GM23338 (cell line): ENCODE results near the gene ARL11. TPM values are rescaled to one million over a fixed set of nuclear protein-coding genes. Genes with fewer than 3 reads are reported as not detected.

ENCODE experiments used
- ATAC-seq: fragments of 200-7000 bp; cut with Tn5 transposase; 3 replicates; pipeline ENCODE4 v1.9.1; 2020
- DNase-seq: peaks from one replicate; pipeline ENCODE4 v3.0.0-alpha.2; 2015; ENCODE audit warnings: low spot score
- H2AFZ ChIP-seq: fragments of 200-600 bp; sonication (generic); 2 replicates; pipeline ENCODE4 v1.8.0; 2016; ENCODE audit warnings: antibody characterized with exemption, mild to moderate bottlenecking, moderate library complexity
- H3F3A ChIP-seq: fragments of 200-600 bp; sonication (generic); replicated peaks from 2 replicates; pipeline ENCODE4 v1.8.0; 2017; ENCODE audit warnings: antibody characterized with exemption, mixed run types, low read depth
- H3K27ac ChIP-seq: fragments of 200-600 bp; sonication (generic); 2 replicates; pipeline ENCODE4 v1.6.1; 2016; ENCODE audit warnings: low read depth
- H3K27me3 ChIP-seq: fragments of 200-600 bp; sonication (generic); 2 replicates; pipeline ENCODE4 v1.8.0; 2016; ENCODE audit warnings: mild to moderate bottlenecking, mixed run types, moderate library complexity; ENCODE audit not compliant: insufficient read depth
- H3K36me3 ChIP-seq: fragments of 200-600 bp; sonication (generic); 2 replicates; pipeline ENCODE4 v1.8.0; 2016; ENCODE audit warnings: mild to moderate bottlenecking; ENCODE audit not compliant: insufficient read depth
- H3K4me1 ChIP-seq: fragments of 200-600 bp; sonication (generic); 2 replicates; pipeline ENCODE4 v1.8.0; 2016; ENCODE audit warnings: mild to moderate bottlenecking, moderate library complexity; ENCODE audit not compliant: insufficient read depth
- H3K4me2 ChIP-seq: fragments of 200-600 bp; sonication (generic); 2 replicates; pipeline ENCODE4 v1.7.1; 2017; ENCODE audit warnings: mixed run types
- H3K4me3 ChIP-seq: fragments of 200-600 bp; sonication (generic); 2 replicates; pipeline ENCODE4 v1.6.1; 2016; ENCODE audit warnings: mixed run types
- H3K79me2 ChIP-seq: fragments of 200-600 bp; sonication (generic); replicated peaks from 2 replicates; pipeline ENCODE4 v1.8.0; 2017; ENCODE audit warnings: mild to moderate bottlenecking; ENCODE audit not compliant: insufficient read depth
- H3K9me2 ChIP-seq: fragments of 200-600 bp; sonication (generic); 2 replicates; pipeline ENCODE4 v1.8.0; 2017; ENCODE audit not compliant: insufficient read depth
- H4K20me1 ChIP-seq: fragments of 200-600 bp; sonication (generic); replicated peaks from 2 replicates; pipeline ENCODE4 v1.8.0; 2017; ENCODE audit warnings: mild to moderate bottlenecking; ENCODE audit not compliant: insufficient read depth
- H3K27ac Mint-ChIP-seq: 2 replicates; pipeline ENCODE4 v1.8.0; 2020; ENCODE audit warnings: inconsistent platforms, mild to moderate bottlenecking, moderate library complexity, mixed read lengths
- H3K27me3 Mint-ChIP-seq: 3 replicates; pipeline ENCODE4 v1.8.0; 2022; ENCODE audit warnings: low read depth, mild to moderate bottlenecking, moderate library complexity, mixed read lengths, inconsistent platforms; ENCODE audit not compliant: insufficient read depth, poor library complexity
- H3K36me3 Mint-ChIP-seq: 3 replicates; pipeline ENCODE4 v1.8.0; 2021; ENCODE audit warnings: low read depth, mild to moderate bottlenecking, inconsistent platforms, moderate library complexity, mixed read lengths
- H3K4me1 Mint-ChIP-seq: 3 replicates; pipeline ENCODE4 v1.8.0; 2020; ENCODE audit warnings: mild to moderate bottlenecking, inconsistent platforms, mixed read lengths
- H3K4me3 Mint-ChIP-seq: 3 replicates; pipeline ENCODE4 v1.8.0; 2021; ENCODE audit warnings: moderate library complexity, mild to moderate bottlenecking, inconsistent platforms, mixed read lengths
- H3K9me3 Mint-ChIP-seq: 3 replicates; pipeline ENCODE4 v1.8.0; 2020; ENCODE audit warnings: moderate library complexity, mild to moderate bottlenecking, inconsistent platforms, mixed read lengths
- CREB1 ChIP-seq: fragments of 250-450 bp; sonication (Bioruptor Pico); IDR thresholded peaks from 2 replicates; pipeline ENCODE4 v1.5.0; 2020; ENCODE audit warnings: low read depth, mild to moderate bottlenecking, moderate library complexity
- CTCF ChIP-seq, 2 experiments: fragments of 200-600 bp in 1 of 2; sonication (generic) in 1 of 2; conservative IDR thresholded peaks; 2 replicates each; pipeline versions ENCODE4 v1.5.1 to v1.6.1; 2016 to 2017; ENCODE audit warnings: antibody characterized with exemption in 2 of 2, low read depth in 2 of 2, mild to moderate bottlenecking in 2 of 2, moderate library complexity in 1 of 2
- ETS1 ChIP-seq: IDR thresholded peaks from 2 replicates; pipeline ENCODE4 v1.6.1; 2016; ENCODE audit warnings: antibody characterized with exemption
- EZH2 ChIP-seq: fragments of 200-600 bp; sonication (generic); IDR thresholded peaks from one replicate; pipeline ENCODE4 v1.8.0; 2017; ENCODE audit warnings: antibody characterized with exemption, mild to moderate bottlenecking, low read depth; ENCODE audit not compliant: unreplicated experiment
- EZH2phosphoT487 ChIP-seq: fragments of 200-600 bp; sonication (generic); IDR thresholded peaks from one replicate; pipeline ENCODE4 v1.8.1; 2018; ENCODE audit warnings: antibody characterized with exemption; ENCODE audit not compliant: unreplicated experiment
- JUNB ChIP-seq: IDR thresholded peaks from one replicate; pipeline ENCODE4 v1.6.1; 2016; ENCODE audit warnings: antibody characterized with exemption; ENCODE audit not compliant: unreplicated experiment
- NANOG ChIP-seq: IDR thresholded peaks from 2 replicates; pipeline ENCODE4 v1.6.1; 2016; ENCODE audit warnings: antibody characterized with exemption, borderline replicate concordance
- POLR2AphosphoS5 ChIP-seq: IDR thresholded peaks from 2 replicates; pipeline ENCODE4 v1.6.1; 2016; ENCODE audit warnings: antibody characterized with exemption, low read depth
- STAT1 ChIP-seq: IDR thresholded peaks from one replicate; pipeline ENCODE4 v1.6.1; 2016; ENCODE audit warnings: antibody characterized with exemption; ENCODE audit not compliant: unreplicated experiment
- ZNF114 ChIP-seq: fragments of 250-450 bp; sonication (Bioruptor Pico); IDR thresholded peaks from 2 replicates; pipeline ENCODE4 v1.5.0; 2020; ENCODE audit warnings: mild to moderate bottlenecking, moderate library complexity
- ZNF331 ChIP-seq: fragments of 250-450 bp; sonication (Bioruptor Pico); IDR thresholded peaks from 2 replicates; pipeline ENCODE4 v1.5.0; 2020; ENCODE audit warnings: low read depth, mild to moderate bottlenecking, moderate library complexity
- ZNF462 ChIP-seq: fragments of 250-450 bp; sonication (Bioruptor Pico); IDR thresholded peaks from 2 replicates; pipeline ENCODE4 v1.5.0; 2020; ENCODE audit warnings: mild to moderate bottlenecking, moderate library complexity
- polyA plus RNA-seq: library from polyadenylated mRNA; unstranded; fragments of >200 nt; fragmentation: Nextera tagmentation; extraction: Ambion mirVana; gene quantifications from 2 replicates; pipeline ENCODE4 v1.2.1, GENCODE V29; 2016
- total RNA-seq: library from RNA; depleted of rRNA; stranded (reverse); fragments of >200 nt; shearing (Covaris generic); gene quantifications from 2 replicates; pipeline ENCODE4 v1.2.3, GENCODE V29; 2014
- TF ChIP-seq, protein P1 (sequence below): IDR thresholded peaks from one replicate; pipeline ENCODE4 v1.6.1; 2018; ENCODE audit warnings: antibody characterized with exemption; ENCODE audit not compliant: unreplicated experiment

Gene ARL11
- total and polyA plus RNA-seq, 2 experiments from 2014 or later: 0.32 to 0.52 TPM

DNA sequence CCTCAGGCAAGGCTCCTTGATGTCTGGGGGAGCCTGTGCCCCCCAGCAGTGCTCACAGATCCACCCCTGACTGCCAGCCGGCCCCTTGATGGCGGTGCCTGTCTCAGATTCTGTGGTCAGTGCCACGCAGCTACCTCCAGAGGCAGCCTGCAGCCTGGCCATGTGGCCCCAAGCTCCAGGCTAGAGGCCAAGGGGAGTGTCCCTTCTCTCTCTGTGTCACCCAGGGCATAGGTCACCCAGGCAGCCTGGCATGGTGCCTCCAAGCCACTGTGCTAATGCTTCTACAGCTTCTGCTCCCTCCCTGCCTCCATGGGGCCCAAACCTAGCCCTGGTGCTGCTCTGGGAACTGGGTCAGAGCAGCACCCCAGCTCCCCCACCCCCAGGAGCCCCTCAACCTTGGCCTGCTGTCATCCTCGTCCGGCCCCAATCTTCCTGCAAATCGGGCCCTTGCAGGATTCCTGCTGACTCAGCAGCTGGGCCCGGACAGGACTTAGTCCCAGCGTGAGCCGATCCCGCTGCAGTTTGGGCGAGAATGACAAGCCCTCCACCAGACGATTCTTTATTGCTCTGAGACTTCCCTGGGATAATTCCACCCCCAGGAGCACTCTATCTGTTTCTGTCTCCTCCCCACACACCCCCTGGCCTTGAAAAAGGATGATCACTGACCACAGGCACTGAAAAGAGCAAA lies 2.8 kb upstream of the ARL11 start:
- Histone ChIP-seq H3K27ac (no peak overlapping the region), H4K20me1 (no peaks in the 10 kb centered on the region), H2AFZ (peak overlapping the region; percentile 86), H3K4me3 (no peak overlapping the region), H3K36me3 (no peaks in the 10 kb centered on the region), H3K4me2 (no peak overlapping the region), H3F3A (no peaks in the 10 kb centered on the region), H3K9me2 (peaks cover 5% of the 10 kb centered on the region; the same call in 1 of the 2 replicates), H3K4me1 (no peaks in the 10 kb centered on the region; the same call in 1 of the 2 replicates), H3K79me2 (no peaks in the 10 kb centered on the region), H3K27me3 (no peaks in the 10 kb centered on the region)
- Mint-ChIP-seq H3K36me3 (no peaks in the 10 kb centered on the region), H3K4me1 (peaks cover 6% of the 10 kb centered on the region; the same call in 2 of the 3 replicates), H3K4me3 (no peak overlapping the region), H3K27me3 (peaks cover 7% of the 10 kb centered on the region), H3K9me3 (no peaks in the 10 kb centered on the region), H3K27ac (peak overlapping the region; percentile 0)
- DNase-seq: no peak
- TF ChIP-seq ZNF114 (CRISPR knock-in tag) (no peak), EZH2 (no peak), STAT1 (no peak), ZNF462 (no peak), CREB1 (CRISPR knock-in tag) (no peak), ZNF331 (CRISPR knock-in tag) (no peak), NANOG (no peak), ETS1 (no peak), CTCF (conservative IDR thresholded peaks at IDR 0.05; ENCODE audit: low read depth in 2 of 2) (no peak), POLR2AphosphoS5 (no peak), EZH2phosphoT487 (no peak), JUNB (no peak)
- TF ChIP-seq, protein P1, sequence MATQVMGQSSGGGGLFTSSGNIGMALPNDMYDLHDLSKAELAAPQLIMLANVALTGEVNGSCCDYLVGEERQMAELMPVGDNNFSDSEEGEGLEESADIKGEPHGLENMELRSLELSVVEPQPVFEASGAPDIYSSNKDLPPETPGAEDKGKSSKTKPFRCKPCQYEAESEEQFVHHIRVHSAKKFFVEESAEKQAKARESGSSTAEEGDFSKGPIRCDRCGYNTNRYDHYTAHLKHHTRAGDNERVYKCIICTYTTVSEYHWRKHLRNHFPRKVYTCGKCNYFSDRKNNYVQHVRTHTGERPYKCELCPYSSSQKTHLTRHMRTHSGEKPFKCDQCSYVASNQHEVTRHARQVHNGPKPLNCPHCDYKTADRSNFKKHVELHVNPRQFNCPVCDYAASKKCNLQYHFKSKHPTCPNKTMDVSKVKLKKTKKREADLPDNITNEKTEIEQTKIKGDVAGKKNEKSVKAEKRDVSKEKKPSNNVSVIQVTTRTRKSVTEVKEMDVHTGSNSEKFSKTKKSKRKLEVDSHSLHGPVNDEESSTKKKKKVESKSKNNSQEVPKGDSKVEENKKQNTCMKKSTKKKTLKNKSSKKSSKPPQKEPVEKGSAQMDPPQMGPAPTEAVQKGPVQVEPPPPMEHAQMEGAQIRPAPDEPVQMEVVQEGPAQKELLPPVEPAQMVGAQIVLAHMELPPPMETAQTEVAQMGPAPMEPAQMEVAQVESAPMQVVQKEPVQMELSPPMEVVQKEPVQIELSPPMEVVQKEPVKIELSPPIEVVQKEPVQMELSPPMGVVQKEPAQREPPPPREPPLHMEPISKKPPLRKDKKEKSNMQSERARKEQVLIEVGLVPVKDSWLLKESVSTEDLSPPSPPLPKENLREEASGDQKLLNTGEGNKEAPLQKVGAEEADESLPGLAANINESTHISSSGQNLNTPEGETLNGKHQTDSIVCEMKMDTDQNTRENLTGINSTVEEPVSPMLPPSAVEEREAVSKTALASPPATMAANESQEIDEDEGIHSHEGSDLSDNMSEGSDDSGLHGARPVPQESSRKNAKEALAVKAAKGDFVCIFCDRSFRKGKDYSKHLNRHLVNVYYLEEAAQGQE: no peak
- ATAC-seq: no peak
